GM19468 (cell line): ENCODE measurements around the gene NAALADL2.

ENCODE experiments used
- ATAC-seq: cut with Tn5 transposase; IDR thresholded peaks from one replicate; pipeline ENCODE4 v1.9.1; 2021; ENCODE audit warnings: mild to moderate bottlenecking, moderate library complexity, moderate number of reproducible peaks; ENCODE audit not compliant: unreplicated experiment; ENCODE audit errors: extremely low read depth

NAALADL2 gene

GRCh38 chr3:175278680-175279079 lies 419.5 kb downstream of the NAALADL2 start:
- ATAC-seq, result no peak

- ATAC-seq, result no peak
Measured at GRCh38 chr3:175279457-175279856, 420.3 kb downstream of the NAALADL2 start.

DNA sequence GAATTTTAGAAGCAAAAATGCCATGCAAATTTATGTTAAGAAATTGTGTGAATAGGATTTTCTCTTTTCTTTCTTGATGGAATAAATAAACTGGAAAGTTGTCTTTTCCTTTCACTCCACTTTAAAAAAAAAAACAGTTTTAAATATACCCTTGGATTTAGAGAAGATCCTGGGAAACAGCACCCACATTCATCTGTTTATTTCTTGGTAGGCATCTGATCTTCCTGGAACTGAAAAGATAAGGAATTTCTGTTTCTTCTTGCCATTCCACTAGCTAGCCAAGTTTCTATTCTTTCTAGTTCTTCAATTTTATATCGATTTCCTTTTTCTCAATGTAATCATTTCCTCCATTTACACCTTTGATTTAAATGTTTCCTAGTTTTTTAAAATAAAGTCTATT lies 420.8 kb downstream of the NAALADL2 start:
- no peak for ATAC-seq

GRCh38 chr3:175287361-175287963 lies 428.3 kb downstream of the NAALADL2 start:
- no peak for ATAC-seq

DNA sequence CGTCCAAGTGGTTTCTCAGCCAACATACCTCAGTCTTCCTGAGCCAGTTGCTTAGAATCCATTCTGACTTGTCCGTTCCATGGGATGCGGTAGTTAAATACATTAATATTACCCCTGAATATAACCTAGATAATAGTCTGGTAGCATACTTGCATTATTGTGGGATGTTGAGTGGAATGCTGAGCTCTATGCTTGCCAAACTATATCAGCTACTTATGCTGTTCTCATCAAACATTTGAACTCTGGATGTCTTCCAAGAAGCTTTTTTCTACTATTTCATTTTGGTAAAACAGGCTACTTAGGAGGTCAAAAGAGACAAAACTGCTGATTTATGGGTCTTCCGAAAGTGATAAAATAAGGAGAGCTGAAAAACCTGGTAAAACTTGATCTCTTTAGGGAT lies 429.5 kb downstream of the NAALADL2 start:
- no peak for ATAC-seq

DNA sequence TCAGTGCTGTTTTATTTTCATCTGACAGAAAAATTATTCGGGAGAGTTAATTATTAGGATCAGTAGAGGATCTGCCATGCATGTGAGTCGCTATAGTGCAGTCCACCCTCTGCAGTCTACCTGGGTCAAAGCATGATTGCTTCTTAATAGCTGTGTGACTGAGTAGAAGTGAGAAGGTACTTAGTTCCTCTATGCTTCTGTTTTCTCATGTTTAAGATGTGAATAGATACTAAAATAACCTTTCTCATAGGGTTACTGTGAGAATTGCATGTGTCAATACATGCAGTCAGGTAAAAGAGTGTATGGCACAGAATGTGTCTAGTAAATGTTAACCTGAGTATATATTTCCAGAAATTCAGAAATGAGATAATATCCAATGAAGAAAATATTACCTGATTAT lies 435.7 kb downstream of the NAALADL2 start:
- no peak for ATAC-seq

DNA sequence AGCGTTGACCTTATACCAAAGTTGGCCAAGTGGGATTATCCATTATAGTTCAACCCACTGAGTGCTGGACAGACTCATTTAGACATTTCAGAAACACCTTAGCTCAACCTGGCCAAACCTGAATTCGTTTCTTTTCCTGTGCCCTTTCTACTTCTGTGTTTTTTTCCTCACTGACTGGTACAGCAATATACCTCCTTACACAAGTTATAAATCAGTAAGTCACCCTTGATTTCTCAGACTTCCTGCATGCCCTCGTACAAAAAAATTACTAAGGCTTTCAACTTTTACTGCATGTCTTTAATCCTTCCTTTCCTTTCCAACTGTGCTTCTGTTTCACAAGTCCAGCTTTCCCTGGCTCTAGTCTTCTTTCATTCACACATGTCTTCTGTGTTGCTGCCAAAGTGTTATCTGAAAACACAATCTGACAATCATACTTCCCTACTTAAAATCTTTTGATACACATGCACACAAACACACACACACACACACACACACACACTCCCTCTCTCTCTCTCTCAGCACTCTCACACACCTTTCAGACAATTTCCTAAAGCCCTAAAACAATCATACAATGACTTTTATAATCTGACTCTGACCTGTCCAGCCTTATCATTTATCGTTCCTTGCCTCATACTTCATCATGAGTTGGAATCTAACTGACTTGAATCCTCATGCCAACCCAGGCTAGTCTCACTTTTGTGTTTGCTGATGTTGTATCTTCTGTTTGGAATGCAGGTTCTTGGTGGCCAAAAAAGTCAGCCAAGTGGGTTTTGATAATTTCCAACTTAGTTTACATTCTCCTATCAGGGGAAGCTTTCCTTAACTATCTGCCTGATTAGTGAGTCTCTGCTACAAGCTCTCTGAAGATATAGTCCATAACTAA lies 436.4 kb downstream of the NAALADL2 start:
- ATAC-seq, result no peak

DNA sequence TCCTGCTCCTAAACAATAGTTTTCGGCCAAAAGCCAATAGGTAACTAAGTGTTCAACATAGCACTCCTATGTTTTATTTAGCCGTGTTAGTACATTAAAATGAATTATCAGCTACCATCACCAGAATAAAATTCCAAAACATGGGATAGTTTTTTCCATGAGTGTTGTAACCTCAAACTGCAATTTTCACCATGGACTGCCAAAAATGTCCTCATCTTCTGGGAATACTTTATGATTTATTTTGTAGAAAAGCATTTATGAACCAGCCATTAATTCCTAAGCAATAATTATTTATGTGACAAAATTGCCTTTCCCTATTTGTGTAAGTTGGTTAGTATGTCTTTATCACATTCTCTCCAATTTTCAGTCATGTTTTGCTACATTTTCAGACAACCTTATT lies 438.1 kb downstream of the NAALADL2 start:
- no peak for ATAC-seq

DNA sequence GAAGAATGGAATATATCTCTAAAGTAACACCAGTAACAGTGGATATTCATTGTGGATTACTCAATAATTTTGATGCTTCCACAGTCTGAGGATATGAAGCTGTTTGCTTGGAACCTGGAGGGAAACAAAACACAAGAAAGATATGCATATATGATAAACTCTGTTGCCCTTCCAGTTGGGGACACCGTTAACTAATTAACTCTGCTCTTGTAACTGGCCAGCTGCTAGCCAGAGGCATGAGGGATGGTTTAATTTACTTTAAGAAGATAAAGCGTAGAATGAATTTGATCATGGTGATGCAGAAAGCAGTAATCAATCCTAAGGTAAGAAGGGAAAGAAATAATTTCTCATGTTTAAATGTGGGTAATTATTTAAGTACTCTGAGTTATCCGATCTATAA lies 442.6 kb downstream of the NAALADL2 start:
- ATAC-seq, result no peak

- ATAC-seq, result no peak
Measured at GRCh38 chr3:175304404-175304803, 445.3 kb downstream of the NAALADL2 start.

DNA sequence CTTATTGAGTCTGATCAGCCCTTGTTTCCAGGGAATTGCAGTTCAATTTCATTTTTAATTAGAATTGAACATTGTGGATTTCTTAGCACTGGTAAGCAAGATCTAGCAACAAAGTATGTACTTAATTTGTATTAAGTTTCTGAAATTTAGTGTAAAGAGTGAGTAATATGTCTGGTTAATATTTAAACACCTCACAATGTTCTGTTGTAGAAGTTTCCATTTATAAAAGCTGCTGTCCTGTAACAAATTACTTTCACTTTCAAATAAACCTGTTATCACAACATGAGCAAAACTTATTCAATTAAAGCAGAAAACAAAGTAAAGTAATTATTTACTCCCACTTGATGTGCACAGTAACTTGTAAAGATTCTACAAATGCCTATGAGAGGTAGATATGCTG lies 448.5 kb downstream of the NAALADL2 start:
- no peak for ATAC-seq

- ATAC-seq, result no peak
Measured at GRCh38 chr3:175308097-175308496, 449.0 kb downstream of the NAALADL2 start.

DNA sequence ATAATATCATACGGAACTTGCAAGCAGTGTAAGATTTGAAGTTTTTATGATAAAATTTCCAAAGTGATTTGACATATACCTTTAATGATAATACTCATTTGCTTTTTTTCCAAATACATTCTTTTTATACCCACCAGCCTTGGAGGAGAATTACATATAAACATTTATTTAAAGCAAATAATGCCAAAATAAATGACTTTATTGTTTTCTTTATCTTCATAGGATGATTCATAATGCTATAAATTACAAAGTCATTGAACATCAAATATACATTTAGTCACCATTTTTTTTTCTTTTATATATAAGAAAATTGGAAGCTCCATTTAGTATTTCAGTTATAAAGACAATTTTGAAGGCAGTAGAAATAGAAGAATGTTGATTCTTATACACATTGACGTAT lies 450.9 kb downstream of the NAALADL2 start:
- ATAC-seq, result no peak

GRCh38 chr3:175311404-175311803 lies 452.3 kb downstream of the NAALADL2 start:
- no peak for ATAC-seq

DNA sequence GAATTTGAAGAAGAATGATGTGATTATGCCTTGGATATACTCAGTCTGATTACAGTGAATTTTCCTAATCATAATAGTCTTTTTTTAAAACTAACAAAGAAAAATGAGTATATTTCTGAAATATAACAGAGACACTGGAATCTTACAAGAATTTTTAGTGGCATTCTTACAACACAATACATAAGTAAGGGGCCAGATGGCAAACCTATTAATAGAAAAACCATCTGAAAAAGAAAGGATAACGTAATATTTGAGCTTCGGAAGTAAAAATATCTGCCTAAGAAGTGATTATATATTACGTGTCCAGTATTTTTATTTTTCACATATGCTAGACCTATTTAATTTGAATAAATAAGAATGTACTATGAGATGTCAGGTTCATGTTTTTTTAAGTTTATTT lies 452.8 kb downstream of the NAALADL2 start:
- ATAC-seq, result no peak

- no peak for ATAC-seq
Measured at GRCh38 chr3:175312791-175313190, 453.7 kb downstream of the NAALADL2 start.

- no peak for ATAC-seq
Measured at GRCh38 chr3:175316799-175317198, 457.7 kb downstream of the NAALADL2 start.

DNA sequence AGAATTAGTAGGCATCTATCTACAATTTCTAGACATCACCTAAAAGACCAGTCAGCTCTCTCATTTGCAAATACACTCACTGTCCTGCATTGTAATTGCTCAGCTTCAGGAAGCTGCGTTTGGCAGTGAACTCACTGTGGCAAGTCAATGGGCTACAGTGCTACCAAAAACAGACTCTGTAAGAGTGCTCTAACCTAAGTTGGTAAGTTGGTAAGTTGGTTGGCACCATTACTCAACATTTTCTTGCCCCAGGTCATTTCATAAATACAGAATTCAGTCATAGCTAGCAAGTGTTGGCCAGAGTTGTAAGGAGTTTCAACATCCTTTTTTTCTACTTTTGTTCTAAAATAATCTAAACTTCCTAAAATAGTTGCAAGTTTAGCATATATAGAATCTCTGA lies 466.3 kb downstream of the NAALADL2 start:
- no peak for ATAC-seq

DNA sequence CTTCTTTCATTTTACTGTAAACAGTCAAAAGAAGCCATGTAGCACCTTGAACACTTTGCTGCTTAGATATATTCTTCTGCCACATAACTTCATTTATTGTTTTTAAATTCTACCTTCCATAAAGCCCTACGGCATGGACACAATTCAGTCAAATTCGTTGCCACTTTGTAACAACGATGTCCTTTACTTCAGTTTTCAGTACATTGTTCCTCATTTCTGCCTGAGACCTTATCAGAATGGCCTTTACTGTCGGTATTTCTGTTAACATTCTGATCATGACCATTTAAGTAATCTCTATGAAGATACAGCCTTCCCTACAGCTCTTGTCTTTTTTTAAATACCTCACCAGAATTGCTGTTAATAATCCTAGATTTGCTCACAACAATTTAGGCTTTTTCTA lies 466.9 kb downstream of the NAALADL2 start:
- ATAC-seq, result no peak

DNA sequence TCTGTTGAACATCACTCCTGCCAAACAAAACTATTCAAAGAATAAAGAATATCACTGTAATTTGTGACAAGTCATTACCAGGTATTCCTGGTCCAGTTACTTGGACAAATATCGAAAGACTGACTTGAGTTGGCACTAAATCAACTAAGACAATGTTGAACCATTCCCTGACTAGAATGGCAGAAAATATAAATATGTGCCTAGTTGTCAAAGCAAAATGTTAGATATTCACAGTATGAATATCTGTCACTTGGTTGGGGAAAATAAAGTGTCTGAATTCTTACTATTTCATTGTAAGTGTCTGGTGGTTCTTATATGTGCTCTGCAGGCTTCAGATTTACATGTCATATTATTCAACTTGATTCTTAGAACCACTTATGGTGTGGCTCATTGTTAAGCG lies 470.2 kb downstream of the NAALADL2 start:
- no peak for ATAC-seq

DNA sequence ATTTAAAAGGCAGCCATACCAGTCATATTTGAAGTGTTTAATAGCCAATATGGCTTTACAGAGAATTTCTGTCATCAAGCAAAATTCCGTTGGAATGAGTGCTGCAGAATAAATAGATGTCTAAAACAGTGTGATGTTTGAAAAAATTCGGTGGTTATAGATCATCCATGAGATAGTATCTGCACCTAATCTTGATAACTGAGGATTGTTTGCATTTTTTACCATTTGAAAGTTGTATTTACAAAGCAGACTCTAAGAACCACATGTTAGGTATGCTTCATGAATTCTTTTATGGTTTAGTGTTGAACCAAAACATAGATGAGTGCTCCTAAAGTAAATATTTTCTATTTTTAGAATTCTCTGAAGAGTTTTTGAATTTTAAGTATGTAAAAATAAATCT lies 476.1 kb downstream of the NAALADL2 start:
- ATAC-seq, result no peak
